ENCODE results near the gene ALG2. TPM values are rescaled to one million over a fixed set of nuclear protein-coding genes. Genes with fewer than 3 reads are reported as not detected.

Gene ALG2
- total and polyA plus RNA-seq, 2 of the 4 experiments (the other 2 are of a cell fraction), result 36.4 to 38.4 TPM

DNA sequence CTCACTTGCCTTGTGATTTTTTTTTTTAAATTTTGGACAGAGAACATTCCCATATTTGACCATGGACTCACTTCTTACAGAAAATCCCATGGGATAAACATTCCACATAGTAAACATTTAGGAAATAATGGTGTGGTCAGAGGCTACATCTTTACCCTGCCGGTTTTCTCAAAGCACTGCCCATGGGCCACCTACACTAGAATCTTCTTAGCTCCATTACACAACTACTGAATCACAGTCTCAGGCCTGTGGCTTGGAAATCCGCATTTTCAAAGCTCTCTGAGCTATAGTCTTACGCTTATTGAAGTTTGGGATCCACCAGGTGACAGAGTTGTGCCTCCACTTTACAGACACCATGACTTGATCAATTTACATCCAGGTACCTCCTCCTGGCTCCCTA, 39.4 kb downstream of the ALG2 start:
- Histone ChIP-seq H3K23ac (ENCODE audit: low read depth, low read length) (no peak overlapping the region), H3K4me2 (ENCODE audit: low read depth, low read length) (no peak overlapping the region), H3K18ac (ENCODE audit: low read depth, low read length) (no peak overlapping the region), H3K27me3 (ENCODE audit: control insufficient read depth, insufficient read depth, low read length) (no peaks in the 10 kb centered on the region), H3K9ac (ENCODE audit: low read depth, low read length) (no peak overlapping the region), H2BK120ac (ENCODE audit: low read depth, low read length) (no peak overlapping the region), H2AK9ac (replicated peaks; ENCODE audit: low read depth, low read length, poor library complexity) (no peak overlapping the region), H3K36me3 (ENCODE audit: control insufficient read depth, insufficient read depth, low read length) (no peaks in the 10 kb centered on the region), H2BK5ac (ENCODE audit: low read depth, low read length, poor library complexity, severe bottlenecking) (no peak overlapping the region), H2BK20ac (ENCODE audit: low read depth, low read length) (no peak overlapping the region), H3K79me1 (ENCODE audit: low read depth in 1 of 2, low read length in 2 of 2) (no peaks in the 10 kb centered on the region), H4K8ac (ENCODE audit: low read depth in 2 of 2, low read length in 2 of 2) (no peak overlapping the region), H3K27ac (ENCODE audit: insufficient read depth, low read length) (no peak overlapping the region), H2AK5ac (ENCODE audit: low read depth, low read length) (no peak overlapping the region), H3K4me3 (ENCODE audit: insufficient read depth, low read depth, low read length) (no peak overlapping the region), H3K14ac (replicated peaks; ENCODE audit: low read depth, low read length) (no peak overlapping the region), H4K20me1 (ENCODE audit: insufficient read depth, low read length) (no peaks in the 10 kb centered on the region), H3K4ac (ENCODE audit: low read depth, low read length) (no peak overlapping the region), H3K4me1 (ENCODE audit: control insufficient read depth, insufficient read depth, low read length) (peaks cover 8% of the 10 kb centered on the region), H3K9me3 (ENCODE audit: control insufficient read depth, insufficient read depth, low read length) (no peaks in the 10 kb centered on the region), H4K5ac (ENCODE audit: low read depth, low read length) (no peak overlapping the region), H3K56ac (ENCODE audit: extremely low read depth, insufficient read depth, low read length) (no peak overlapping the region), H2BK15ac (ENCODE audit: low read depth, low read length) (no peak overlapping the region), H2AFZ (replicated peaks; ENCODE audit: low read length, poor library complexity) (no peak overlapping the region), H3K9me1 (ENCODE audit: insufficient read depth, low read length) (peaks cover 6% of the 10 kb centered on the region; the same call in 1 of the 2 replicates), H4K91ac (ENCODE audit: insufficient read depth, low read depth, low read length) (no peak overlapping the region)
- DNase-seq, result no peak
- TF ChIP-seq CHD1 (IDR thresholded peaks at IDR 0.05; ENCODE audit: low read depth, low read length) (no peak), MAFK (IDR thresholded peaks at IDR 0.05; ENCODE audit: low read depth, low read length) (no peak), FOS (IDR thresholded peaks at IDR 0.05; ENCODE audit: low read depth, low read length) (no peak), SMC3 (IDR thresholded peaks at IDR 0.05; ENCODE audit: low read depth, low read length) (no peak), MAZ (IDR thresholded peaks at IDR 0.05; ENCODE audit: borderline replicate concordance, low read depth, low read length) (no peak), RCOR1 (IDR thresholded peaks at IDR 0.05; ENCODE audit: insufficient replicate concordance, low read length) (no peak), POLR2A (IDR thresholded peaks at IDR 0.05; ENCODE audit: low read depth, low read length) (no peak), RFX5 (IDR thresholded peaks at IDR 0.05; ENCODE audit: low read depth, low read length) (no peak), CEBPB (IDR thresholded peaks at IDR 0.05; ENCODE audit: low read depth, low read length) (no peak), NFE2L2 (IDR thresholded peaks at IDR 0.05; ENCODE audit: low read depth, low read length) (no peak), RAD21 (IDR thresholded peaks at IDR 0.05; ENCODE audit: low read length) (no peak)
- TF ChIP-seq, protein P1, sequence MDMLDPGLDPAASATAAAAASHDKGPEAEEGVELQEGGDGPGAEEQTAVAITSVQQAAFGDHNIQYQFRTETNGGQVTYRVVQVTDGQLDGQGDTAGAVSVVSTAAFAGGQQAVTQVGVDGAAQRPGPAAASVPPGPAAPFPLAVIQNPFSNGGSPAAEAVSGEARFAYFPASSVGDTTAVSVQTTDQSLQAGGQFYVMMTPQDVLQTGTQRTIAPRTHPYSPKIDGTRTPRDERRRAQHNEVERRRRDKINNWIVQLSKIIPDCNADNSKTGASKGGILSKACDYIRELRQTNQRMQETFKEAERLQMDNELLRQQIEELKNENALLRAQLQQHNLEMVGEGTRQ (IDR thresholded peaks at IDR 0.05; ENCODE audit: low read depth, low read length), result no peak
- WGBS, 2 experiments (ENCODE audit: extremely low coverage in 2 of 2, insufficient read length in 1 of 2), result 89% methylated on average over 1 of the region's 3 CpGs; no CpG with 5 or more reads in 1 of the 2 experiments
- in situ Hi-C loops (cut with MboI; ENCODE audit: low sequenced_read_pairs), result loop anchor here (10.0 to 25.0 kb wide), 4 partner anchors 622 to 1405 kb away; partner anchors contain the start of gene CAVIN4
- CTCF ChIA-PET, result interaction anchor here (0.7 to 1.0 kb wide), 4 partner anchors 12 to 1408 kb away, joined by 4 to 7 read pairs (median 4); no protein-coding TSS in a partner anchor
- POLR2A ChIA-PET (ENCODE audit: unreplicated experiment), result interaction anchor here (0.6 kb wide), 1 partner anchor 427 kb away, joined by 5 read pairs; no protein-coding TSS in a partner anchor
- ATAC-seq (ENCODE audit: low read depth), result peak; percentile 16; the same call in 1 of the 2 replicates
- intact Hi-C loops (cut with micrococcal nuclease), result loop anchor here (5.0 to 10.0 kb wide), 4 partner anchors 82 to 1242 kb away; partner anchors contain the start of gene MSANTD3
- no TSS peak for BruUV-seq (replicated peaks)
- dilution Hi-C loops (cut with HindIII; ENCODE audit: low sequenced_read_pairs, unreplicated experiment), result no loop called here
